ENCODE measurements around the gene SYTL1. TPM values are rescaled to one million over a fixed set of nuclear protein-coding genes. Genes with fewer than 3 reads are reported as not detected.
A peak's percentile ranks its signal among the peaks of the same experiment; 100 is the strongest.

SYTL1 gene
- total and polyA plus RNA-seq, 12 donors = 0.22 to 10.9 (median 1.0) TPM; not detected in 2

GRCh38 chr1:27361553-27361952 is 19.7 kb downstream of the SYTL1 start:
- H3K4me3 ChIP-seq = no peak overlapping the region
- WGBS, 4 donors = 83 to 97% (median 94%) methylated on average over 7 to 8 of the region's 8 CpGs
- no peaks in the 10 kb centered on the region for H3K27me3 ChIP-seq
- peaks cover 0 to 57% of the 10 kb centered on the region in 2 donors for H3K36me3 ChIP-seq (replicated peaks in 1 of 2)
- H3K9me3 ChIP-seq (replicated peaks in 1 of 3) = no peaks in the 10 kb centered on the region
- H3K27ac ChIP-seq = no peak overlapping the region
- TF ChIP-seq POLR2A (IDR thresholded peaks at IDR 0.05) = no peak
- no peak for TF ChIP-seq CTCF (IDR thresholded peaks at IDR 0.05)
- DNase-seq = no peak
- intact Hi-C loops (cut with DNase I) = no loop called here
- H3K4me1 ChIP-seq (replicated peaks in 1 of 2) = peaks cover 0 to 15% of the 10 kb centered on the region in 2 donors

DNA sequence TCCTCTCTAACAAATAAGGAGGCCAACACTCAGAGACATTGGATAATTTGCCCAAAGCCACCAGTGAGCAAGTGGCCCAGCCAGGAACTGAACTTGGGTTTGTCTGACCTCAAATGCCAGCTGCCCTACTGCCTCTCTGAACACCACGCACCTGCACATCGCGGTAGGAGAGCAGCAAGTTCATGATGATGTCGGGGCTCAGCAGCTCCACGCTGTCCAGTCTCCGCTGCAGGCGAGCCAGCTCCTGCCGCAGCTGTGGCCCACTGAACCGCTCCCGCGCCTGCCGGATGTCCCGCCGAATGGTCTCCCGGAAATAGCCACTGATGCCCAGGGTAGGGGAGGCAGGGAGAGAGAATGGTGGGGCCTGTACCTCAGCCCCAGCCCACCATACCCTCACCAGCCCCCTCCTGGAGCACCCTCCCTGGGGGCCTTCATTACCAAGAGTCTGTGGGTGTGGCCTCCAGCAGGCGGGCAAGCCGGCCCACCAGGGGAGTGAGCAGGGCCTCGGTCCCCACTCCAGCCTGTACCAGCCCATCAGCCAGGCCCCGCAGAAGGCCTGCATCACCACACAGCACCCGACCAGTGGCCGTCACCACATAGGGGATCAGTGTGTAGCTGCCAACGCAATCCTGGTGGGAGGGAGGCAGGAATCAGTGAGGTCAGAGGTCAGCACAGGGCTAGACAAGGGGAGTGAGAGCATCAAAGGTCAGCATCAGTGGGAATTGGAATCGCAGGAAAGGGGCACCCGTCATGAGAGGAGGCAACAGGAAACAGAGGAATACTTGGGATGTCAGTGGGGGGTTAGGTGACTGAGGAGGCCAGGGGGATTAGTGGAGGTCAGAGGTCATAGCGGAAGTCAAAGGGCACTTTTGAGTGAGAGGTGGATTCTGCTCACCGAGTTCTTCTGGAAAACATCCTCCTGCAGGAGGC is 22.2 kb downstream of the SYTL1 start:
- H3K4me1 ChIP-seq (replicated peaks in 1 of 2) = peaks cover 6 to 19% of the 10 kb centered on the region in 2 donors
- H3K9me3 ChIP-seq (replicated peaks in 1 of 3) = no peaks in the 10 kb centered on the region
- 88 to 94% (median 89%) methylated on average over 13 to 26 of the region's 26 CpGs for WGBS, 4 donors
- no peak for DNase-seq
- peak overlapping the region in 1 of 5 donors; percentile 95 for H3K27ac ChIP-seq
- intact Hi-C loops (cut with DNase I) = no loop called here
- no peak for TF ChIP-seq POLR2A (IDR thresholded peaks at IDR 0.05)
- no peak for TF ChIP-seq CTCF (IDR thresholded peaks at IDR 0.05)
- H3K4me3 ChIP-seq = no peak overlapping the region
- H3K36me3 ChIP-seq (replicated peaks in 1 of 2) = peaks cover 0 to 39% of the 10 kb centered on the region in 2 donors
- H3K27me3 ChIP-seq = no peaks in the 10 kb centered on the region

DNA sequence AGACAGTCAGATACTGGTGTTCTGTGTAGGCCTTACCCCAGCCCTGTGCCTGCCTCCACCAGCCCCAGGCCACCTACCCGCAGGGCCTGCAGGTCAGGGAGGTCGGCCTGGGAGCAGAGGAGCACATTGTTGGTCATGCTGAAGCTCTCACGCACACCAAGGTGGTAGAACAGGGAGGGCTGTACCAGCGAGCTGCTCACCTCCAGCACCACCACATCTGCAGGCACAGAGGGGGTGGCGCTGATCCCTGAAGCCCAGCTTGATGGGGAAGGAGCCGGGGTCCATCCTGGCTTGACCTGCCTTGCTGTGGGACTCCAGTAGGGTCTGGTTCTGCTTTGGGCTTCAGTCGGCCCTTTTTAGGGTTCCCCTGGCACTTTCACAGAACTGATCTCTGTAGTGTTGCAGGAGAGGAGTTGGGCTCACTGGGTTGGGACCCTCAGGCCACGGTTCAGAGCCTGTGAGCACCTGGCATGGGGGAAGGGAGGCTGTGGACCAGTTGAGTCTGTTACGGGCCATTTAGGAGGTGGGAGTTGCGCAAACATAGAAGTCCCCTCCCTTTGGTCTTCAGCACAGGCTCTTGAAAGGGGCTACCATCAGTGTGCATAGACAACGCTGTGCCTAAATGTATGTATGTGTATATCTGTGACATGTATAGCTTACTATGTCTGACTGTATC is 23.0 kb downstream of the SYTL1 start:
- Histone ChIP-seq H3K4me1 (replicated peaks in 1 of 2) (peaks cover 6 to 23% of the 10 kb centered on the region in 2 donors), H3K4me3 (peak overlapping the region in 1 of 4 donors; percentile 90), H3K27me3 (no peaks in the 10 kb centered on the region), H3K36me3 (replicated peaks in 1 of 2) (peaks cover 0 to 39% of the 10 kb centered on the region in 2 donors), H3K27ac (peak overlapping the region in 4 of 5 donors; percentile 14 to 95 (median 92)), H3K9me3 (replicated peaks in 1 of 3) (no peaks in the 10 kb centered on the region)
- 71 to 79% (median 78%) methylated on average over 6 to 11 of the region's 11 CpGs for WGBS, 4 donors
- intact Hi-C loops (cut with DNase I) = no loop called here
- TF ChIP-seq POLR2A (IDR thresholded peaks at IDR 0.05) (no peak), CTCF (IDR thresholded peaks at IDR 0.05) (no peak)
- DNase-seq = no peak

Data from adrenal gland (tissue), 12 donors.